Measurements from ENCODE around the gene HDAC6.
"Not testable (repeated sequence)": the region's sequence is repeated elsewhere in the genome, so short reads cannot be mapped to it uniquely, and the experiment has no call there.

The HDAC6 gene

DNA sequence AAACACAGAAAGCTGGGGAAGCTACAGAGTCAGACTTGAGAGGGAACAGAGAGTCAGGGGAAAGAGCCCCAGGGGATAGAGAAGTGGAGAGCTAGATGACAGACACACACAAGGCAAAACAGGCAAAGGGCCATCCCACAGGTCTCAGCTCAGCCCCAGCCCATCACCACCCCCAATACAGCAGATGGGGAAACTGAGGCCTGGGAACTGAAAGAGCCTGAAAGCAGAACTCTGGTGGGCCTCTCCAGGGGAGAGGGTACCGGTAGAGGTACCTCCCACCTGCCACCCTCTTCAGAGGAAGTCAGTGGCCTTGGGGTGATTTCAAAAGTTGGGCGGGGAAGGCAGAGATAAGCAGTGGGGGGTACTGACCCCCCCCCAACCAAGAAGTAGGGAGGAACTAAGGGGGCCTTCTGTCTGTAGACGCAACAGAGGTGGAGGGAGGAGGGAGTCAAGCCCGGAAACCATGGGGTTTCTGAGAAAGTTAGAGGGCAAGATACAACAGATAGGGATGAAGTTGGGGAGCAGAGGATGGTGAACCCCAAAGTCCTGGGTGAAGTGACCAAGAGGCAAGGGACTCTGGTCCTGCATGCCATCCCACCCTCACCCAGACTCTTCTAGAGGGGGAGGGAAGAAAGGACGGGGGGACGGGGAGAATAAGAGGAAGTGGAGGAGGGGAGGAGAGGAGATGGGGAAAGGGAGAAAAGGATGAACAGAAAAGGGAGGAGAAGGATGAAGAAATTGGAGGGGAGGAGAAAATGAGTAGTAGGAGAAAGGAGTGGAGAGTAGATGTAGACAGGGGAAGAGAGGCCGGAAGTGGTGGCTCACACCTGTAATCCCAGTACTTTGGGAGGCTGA, 12.3 kb upstream of the HDAC6 start:
- no peak for DNase-seq (ENCODE audit: low read depth in 3 of 3)

DNA sequence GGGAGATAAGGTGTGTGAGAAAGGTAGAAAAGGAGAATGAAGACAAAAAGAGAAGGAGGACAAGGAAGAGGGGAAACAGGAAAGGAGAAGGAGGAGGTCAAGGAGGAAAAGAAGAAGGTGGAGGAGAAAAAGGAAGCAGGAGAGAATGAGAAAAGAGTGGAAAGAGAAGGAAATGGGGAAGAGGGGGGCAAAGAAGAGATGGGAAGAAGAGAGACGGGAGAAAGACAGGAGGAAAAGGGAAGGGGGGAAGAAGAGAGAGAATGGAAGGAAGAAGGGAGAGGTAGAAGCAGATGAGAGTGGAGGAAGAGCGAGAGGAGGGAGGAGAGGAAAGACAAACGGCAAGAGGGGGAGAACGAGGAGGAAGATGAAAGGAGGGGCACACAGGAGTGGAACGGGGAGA, 11.4 kb upstream of the HDAC6 start:
- DNase-seq (ENCODE audit: low read depth in 3 of 3) = no peak

DNA sequence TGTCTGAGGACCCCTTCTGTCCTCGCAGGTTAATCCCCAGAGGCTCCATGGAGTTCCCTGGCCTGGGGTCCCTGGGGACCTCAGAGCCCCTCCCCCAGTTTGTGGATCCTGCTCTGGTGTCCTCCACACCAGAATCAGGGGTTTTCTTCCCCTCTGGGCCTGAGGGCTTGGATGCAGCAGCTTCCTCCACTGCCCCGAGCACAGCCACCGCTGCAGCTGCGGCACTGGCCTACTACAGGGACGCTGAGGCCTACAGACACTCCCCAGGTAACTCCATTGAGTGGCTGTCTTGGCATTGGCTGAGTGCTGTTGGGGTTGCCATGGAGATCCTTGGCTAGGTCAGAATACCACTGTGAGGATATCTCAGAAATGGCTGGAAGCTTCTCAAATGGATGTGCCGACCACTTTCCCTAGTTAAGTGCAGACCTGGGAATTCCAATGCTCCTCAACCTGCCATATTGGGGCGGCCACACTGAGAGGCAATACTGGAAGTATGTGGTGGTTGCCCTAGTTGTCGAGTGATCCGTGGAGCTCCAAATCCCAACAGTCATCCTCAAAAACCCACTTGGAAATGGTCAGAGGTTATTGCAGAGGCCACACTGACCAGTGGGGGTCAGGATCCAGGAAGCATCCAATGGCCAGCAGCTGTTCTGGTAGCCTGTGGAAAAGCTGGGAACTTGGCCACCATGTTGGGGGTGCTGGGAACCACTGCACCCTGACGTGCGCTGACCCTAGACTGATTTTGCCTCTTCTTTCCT, 10.6 kb upstream of the HDAC6 start:
- DNase-seq (ENCODE audit: low read depth in 3 of 3) = no peak

DNA sequence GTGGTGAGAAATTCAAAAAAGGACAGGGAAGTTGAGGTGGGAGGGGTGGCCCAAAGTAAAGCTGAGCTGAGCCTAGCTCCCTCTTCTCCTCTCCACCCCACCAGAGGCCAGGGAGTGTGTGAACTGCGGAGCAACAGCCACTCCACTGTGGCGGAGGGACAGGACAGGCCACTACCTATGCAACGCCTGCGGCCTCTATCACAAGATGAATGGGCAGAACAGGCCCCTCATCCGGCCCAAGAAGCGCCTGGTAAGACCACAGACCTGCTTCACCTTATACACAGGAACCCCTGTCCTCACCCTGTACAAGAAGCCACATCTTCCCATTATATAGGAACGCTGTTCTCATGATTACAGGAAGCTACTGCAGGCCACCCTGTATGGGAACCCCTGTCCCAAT, 9.6 kb upstream of the HDAC6 start:
- DNase-seq (ENCODE audit: low read depth in 3 of 3) = no peak

DNA sequence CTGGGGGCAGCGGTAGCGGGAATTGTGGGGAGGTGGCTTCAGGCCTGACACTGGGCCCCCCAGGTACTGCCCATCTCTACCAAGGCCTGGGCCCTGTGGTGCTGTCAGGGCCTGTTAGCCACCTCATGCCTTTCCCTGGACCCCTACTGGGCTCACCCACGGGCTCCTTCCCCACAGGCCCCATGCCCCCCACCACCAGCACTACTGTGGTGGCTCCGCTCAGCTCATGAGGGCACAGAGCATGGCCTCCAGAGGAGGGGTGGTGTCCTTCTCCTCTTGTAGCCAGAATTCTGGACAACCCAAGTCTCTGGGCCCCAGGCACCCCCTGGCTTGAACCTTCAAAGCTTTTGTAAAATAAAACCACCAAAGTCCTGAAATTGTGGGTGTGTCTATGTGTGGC, 7.9 kb upstream of the HDAC6 start:
- no peak for DNase-seq (ENCODE audit: low read depth in 3 of 3)

DNA sequence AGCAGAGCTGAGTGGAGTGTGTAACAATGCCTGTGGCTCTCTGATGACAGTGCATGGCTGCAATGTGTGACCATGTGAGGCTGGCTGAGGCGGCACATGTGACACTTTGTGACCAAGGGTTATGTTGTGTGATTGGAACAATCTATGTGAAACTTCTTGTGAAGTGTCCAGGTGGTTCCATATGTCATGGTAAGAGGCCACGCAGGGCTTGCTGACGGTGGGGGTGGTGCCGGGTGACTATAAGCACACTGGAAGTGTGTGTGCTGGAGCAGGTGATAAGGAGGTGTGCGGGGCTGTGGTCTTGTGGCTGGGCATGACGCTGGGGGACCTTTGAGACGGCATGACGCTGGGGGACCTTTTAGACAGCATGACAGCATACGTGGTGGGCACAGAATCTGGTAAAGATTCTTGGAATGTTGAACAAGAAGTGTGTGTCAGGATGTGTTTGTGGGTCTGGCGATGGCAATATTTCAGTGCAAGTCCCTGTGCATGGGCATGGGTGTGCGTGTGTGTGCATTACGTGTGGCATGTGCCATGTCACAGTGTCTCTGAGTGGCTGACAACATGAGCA, 7.4 kb upstream of the HDAC6 start:
- no peak for DNase-seq (ENCODE audit: low read depth in 3 of 3)

DNA sequence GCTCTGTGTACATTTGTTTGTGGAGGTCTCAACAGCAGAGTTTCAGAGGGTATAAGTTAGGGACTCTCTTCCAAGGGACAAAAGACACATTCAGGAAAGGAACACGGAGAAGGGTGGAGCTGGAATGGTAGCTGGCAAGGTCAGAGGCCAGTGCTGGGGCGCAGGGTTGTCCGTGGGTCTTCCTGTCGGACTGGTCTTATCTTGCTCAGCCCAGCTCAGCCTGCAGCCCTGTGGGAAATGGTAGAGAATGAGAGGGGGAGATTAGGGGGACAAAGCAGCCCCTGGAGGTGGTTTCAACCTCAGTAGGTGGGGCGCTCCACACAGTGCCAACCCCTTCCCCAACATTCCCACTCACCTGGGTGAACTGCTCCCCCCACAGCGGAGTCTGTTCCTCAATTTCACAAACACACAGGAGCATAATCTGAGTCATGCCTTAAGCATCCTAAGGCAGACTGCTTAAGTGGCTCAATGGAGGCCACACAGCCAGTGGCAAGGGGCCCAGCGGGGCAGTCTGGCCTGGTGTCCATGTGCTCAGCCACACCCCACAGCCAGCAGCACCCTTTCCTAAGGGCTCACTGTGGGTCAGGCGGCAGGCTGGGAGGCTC, 6.9 kb upstream of the HDAC6 start:
- no peak for DNase-seq (ENCODE audit: low read depth in 3 of 3)

DNA sequence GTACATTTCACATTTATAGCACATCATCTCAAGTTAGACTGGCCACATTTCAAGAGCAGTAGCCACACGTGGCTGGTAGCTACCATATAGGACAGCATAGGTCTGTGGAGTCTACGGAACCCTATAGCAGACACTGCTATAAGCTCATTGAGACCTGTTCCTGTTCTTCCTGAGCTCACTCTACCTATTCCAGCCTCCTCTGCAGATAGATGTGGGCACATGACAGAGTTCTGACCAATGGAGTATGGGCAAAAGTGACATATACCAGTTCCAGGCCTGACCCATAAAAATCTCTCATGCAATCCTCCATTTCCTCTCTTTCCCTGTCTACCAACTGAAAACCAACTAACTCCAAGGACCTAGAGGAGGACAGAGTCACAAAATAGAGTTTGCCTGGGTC, 3.5 kb upstream of the HDAC6 start:
- no peak for DNase-seq (ENCODE audit: low read depth in 3 of 3)

DNA sequence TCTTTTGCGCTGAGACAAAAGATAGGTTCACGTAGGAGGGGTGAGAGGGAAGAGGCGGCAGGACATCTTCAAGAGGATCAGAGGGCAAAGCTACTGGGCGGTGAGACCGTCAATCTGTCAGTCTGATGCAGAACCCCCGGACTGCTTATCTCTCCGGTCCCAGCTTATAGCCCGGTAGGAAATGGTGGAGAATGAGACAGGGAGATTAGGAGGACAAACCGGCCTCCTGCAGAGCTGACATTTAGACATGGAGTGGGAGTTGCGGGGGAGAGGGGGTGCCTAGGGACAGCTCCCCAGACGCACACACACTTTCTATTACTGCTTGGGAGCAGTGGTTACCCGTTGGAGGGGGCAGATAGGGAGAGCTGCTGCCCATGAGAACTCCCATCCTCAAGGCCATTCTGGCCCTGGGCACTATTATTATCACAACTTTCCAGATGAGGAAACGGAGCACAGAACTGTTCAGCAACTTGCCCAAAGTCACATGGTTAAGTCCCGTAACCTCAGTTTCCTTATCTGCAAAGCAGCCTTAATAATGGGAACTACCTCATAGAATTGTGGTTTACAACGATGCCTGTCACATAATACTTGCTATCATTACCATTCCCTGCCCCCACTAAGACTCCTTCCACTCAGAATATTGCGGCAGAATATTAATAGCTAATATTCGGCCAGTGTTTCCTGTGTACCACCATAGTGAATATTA, 1.1 kb upstream of the HDAC6 start:
- no peak for DNase-seq (ENCODE audit: low read depth in 3 of 3)

DNA sequence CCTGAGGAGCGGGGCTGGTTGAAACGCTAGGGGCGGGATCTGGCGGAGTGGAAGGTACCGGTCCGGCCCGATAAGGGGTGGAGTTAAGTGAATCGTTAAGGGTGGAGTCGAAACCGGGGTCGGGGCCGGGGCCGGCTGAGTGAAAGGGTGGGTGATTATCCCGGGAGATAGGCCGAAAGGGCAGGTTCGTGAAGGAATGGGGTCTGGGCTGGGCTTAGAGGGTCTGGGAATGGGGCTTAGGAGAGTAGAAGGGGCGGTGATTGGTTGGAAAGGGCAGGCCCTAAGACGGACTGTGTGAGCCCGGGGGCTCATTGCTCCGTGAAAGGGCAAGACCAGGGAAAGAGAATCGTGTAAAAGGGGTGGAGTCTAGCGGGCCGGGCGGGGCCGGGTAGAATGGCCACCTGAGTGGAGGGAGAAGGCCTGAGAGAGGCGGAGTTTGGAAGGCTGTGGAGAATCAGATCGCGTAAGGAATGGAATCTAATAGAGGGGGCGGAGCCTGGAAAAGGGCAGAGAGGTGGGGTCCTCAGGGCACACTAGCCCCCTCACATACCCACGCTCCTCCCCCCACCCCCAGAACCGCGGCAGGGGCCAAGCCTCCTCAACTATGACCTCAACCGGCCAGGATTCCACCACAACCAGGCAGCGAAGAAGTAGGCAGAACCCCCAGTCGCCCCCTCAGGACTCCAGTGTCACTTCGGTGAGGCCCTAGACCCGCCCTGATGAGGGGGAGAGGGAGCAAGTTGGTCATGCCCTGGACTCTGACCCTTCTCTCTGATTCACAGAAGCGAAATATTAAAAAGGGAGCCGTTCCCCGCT, 430 bp downstream of the HDAC6 start:
- peak; percentile 21 to 74 (median 43) for DNase-seq (ENCODE audit: low read depth in 3 of 3)

DNA sequence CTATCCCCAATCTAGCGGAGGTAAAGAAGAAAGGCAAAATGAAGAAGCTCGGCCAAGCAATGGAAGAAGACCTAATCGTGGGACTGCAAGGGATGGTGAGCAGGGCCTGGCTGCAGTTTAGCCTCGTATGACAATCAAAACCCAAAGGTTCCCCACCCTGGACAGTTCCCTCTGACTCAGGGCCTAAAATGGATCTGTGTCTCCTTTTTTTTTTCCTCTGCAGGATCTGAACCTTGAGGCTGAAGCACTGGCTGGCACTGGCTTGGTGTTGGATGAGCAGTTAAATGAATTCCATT, 986 bp downstream of the HDAC6 start:
- no peak for DNase-seq (ENCODE audit: low read depth in 3 of 3)

DNA sequence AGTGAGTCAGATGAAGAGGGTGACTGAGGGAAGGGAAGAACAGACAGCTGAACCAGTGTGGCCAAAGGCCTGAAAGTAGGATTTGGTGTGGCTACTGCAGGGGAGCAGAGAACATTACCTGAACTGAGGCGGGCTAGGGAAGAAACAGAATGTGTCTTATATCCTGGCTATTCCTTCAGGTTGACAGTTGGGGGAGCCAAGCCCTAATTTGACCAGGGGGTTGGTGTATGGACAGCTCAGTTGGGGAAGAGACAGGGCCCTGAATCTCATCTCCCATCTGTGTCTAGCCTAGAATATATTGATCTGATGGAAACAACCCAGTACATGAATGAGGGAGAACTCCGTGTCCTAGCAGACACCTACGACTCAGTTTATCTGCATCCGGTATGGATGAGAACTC, 4.2 kb downstream of the HDAC6 start:
- DNase-seq (ENCODE audit: low read depth in 3 of 3) = no peak

DNA sequence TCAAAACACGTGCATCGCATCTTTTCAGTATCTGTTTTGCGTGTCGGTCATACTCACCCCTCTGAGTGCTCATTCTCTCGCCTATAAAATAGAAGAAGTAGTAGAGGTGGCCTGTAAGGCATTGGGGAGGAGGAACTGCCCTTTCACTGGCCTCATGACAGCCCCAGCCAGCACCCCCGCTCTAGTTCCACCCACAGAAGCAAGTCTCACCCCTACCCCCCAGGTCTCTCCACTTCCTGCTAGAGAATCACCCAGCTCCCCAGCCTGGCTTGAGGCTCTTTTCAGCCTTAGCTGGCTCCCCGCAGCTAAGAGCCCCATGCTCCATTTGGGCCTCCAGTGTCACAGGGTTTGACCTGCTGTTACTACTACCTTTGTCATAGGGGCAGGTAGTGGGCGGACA, 11.8 kb downstream of the HDAC6 start:
- DNase-seq (ENCODE audit: low read depth in 3 of 3) = no peak

DNA sequence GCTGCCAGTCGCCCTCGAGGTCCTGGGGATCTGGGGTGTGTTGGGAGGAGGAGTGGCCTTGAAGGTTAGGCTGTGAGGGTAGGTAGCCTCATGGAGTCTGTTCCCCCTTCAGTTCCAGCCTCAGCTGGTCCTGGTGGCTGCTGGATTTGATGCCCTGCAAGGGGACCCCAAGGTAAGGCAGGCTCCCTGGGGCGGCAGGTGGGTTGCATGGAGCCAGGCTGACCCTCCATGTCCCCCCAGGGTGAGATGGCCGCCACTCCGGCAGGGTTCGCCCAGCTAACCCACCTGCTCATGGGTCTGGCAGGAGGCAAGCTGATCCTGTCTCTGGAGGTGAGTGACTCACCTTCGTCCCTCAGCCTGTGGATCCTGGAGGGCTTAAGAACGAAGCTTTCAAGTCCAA, 12.9 kb downstream of the HDAC6 start:
- DNase-seq (ENCODE audit: low read depth in 3 of 3) = no peak

DNA sequence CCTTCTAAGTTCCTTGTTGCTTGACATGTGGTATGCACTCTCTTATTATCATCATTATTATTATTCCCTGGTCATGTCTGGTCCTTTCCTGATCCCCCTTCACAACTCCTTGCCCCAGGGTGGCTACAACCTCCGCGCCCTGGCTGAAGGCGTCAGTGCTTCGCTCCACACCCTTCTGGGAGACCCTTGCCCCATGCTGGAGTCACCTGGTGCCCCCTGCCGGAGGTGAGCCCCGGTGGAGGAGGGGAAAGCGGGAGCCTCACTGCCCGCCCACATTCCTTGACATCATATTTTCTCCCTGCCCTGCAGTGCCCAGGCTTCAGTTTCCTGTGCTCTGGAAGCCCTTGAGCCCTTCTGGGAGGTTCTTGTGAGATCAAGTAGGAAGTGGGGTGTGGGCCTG, 13.4 kb downstream of the HDAC6 start:
- no peak for DNase-seq (ENCODE audit: low read depth in 3 of 3)

DNA sequence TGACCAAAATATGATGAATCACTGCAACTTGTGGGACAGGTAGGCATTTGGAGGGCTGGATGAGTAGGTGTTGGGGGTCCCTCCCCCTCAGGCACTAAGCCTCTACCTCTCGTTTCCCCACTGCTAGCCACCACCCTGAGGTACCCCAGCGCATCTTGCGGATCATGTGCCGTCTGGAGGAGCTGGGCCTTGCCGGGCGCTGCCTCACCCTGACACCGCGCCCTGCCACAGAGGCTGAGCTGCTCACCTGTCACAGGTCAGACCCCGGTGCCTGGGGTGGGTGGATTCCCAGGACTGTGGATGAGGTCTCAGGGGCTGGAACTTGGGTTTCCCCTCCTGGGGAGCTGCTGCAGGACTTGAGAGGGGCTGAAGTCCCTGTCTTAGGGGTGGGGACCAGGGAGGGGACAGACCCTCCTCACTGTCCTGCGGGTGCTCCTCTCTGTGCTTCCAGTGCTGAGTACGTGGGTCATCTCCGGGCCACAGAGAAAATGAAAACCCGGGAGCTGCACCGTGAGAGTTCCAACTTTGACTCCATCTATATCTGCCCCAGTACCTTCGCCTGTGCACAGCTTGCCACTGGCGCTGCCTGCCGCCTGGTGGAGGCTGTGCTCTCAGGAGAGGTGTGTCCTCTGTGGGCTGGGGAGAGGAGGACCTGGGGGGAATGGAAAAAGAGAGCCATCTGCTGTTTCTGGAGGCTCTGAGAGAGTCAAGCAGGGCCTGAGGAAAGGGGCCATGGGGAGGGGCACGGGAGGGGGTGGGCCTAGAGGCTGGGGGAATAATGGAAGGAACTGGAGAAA, 14.3 kb downstream of the HDAC6 start:
- no peak for DNase-seq (ENCODE audit: low read depth in 3 of 3)

DNA sequence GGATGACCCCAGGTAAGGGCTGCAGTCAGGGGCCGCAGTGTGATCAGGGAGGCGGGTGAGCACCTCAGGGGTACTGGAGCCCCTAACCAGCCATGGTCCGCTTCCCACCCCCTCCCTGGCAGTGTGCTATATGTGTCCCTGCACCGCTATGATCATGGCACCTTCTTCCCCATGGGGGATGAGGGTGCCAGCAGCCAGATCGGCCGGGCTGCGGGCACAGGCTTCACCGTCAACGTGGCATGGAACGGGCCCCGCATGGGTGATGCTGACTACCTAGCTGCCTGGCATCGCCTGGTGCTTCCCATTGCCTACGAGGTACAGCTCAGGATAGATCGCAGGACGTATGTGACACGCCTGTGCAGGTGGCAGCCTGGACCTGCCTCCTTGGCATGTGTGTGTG, 16.2 kb downstream of the HDAC6 start:
- no peak for DNase-seq (ENCODE audit: low read depth in 3 of 3)

DNA sequence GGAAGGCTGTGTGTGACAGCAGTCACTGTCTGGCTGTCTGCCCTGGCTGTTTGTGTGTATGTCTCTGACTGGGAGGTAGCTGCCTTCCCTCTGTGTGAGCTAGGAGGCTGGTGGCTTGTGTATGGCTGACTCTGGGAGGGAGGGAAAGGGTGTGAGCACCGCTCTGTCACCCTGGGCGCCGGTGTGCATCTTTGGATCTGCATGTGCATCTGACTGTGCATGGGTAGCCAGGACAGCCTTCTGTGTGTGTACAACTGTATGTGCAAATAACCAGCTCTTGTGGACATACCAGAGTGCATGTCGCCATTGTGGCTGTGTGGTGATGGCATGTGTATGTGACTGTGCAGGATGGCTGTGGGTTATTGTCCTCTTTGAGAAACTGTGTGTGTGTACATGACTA, 17.0 kb downstream of the HDAC6 start:
- DNase-seq (ENCODE audit: low read depth in 3 of 3) = no peak

DNA sequence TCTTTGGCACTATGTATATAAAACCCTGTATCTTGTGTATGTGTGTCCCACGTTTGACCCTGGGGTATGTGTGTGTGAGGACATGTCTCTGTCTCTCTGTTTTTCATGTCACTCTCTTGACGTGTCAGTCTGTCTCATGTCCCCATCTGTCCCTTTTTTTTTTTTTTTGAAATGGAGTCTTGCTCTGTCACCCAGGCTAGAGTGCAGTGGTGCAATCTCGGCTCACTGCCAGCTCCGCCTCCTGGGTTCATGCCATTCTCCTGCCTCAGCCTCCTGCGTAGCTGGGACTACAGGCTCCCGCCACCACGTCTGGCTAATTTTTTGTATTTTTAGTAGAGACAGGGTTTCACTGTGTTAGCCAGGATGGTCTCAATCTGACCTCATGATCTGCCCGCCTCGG, 17.5 kb downstream of the HDAC6 start:
- not testable (repeated sequence) for DNase-seq (ENCODE audit: low read depth in 3 of 3)

DNA sequence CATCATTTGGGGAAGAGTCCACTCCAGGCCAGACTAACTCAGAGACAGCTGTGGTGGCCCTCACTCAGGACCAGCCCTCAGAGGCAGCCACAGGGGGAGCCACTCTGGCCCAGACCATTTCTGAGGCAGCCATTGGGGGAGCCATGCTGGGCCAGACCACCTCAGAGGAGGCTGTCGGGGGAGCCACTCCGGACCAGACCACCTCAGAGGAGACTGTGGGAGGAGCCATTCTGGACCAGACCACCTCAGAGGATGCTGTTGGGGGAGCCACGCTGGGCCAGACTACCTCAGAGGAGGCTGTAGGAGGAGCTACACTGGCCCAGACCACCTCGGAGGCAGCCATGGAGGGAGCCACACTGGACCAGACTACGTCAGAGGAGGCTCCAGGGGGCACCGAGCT, 21.2 kb downstream of the HDAC6 start:
- DNase-seq (ENCODE audit: low read depth in 3 of 3) = no peak

Data from stimulated activated CD4-positive, alpha-beta T cell treated with anti-CD3 and anti-CD28 coated beads, TNF-alpha, amount 100 ng/mL, for 24 hours (primary cell).